ENCODE data around the gene SMC4.
A peak's percentile ranks its signal among the peaks of the same experiment; 100 is the strongest.
"Not testable (repeated sequence)": the region's sequence is repeated elsewhere in the genome, so short reads cannot be mapped to it uniquely, and the experiment has no call there.

Gene SMC4

GRCh38 chr3:160449636-160450598 is 50.5 kb downstream of the SMC4 start, which contains the start of gene TRIM59:
TRIM59 (minus strand) TSS chr3:160449786; CDS start chr3:160439183, 10,603 bp downstream.
- Histone ChIP-seq H3K36me3 (replicated peaks; ENCODE audit: low read depth, low read length) (peaks cover 12% of the 10 kb centered on the region), H3K27ac (ENCODE audit: low read length) (peak within 1 kb of the TSS; percentile 79), H3K4me1 (ENCODE audit: low read length) (peaks cover 17% of the 10 kb centered on the region), H3K4me2 (ENCODE audit: low read length) (peak within 1 kb of the TSS; percentile 71), H4K20me1 (ENCODE audit: insufficient read depth, low read length) (no peaks in the 10 kb centered on the region), H2AFZ (ENCODE audit: low read depth, low read length) (peak within 1 kb of the TSS; percentile 79), H3K9ac (ENCODE audit: low read length) (peak within 1 kb of the TSS; percentile 92), H3K9me3 (ENCODE audit: insufficient read depth, low read length) (no peaks in the 10 kb centered on the region), H3K27me3 (ENCODE audit: low read depth, low read length) (no peaks in the 10 kb centered on the region), H3K4me3 (ENCODE audit: low read length) (peak within 1 kb of the TSS; percentile 94), H3K79me2 (ENCODE audit: low read length) (peaks cover 44% of the 10 kb centered on the region)
- TF ChIP-seq, protein P1, sequence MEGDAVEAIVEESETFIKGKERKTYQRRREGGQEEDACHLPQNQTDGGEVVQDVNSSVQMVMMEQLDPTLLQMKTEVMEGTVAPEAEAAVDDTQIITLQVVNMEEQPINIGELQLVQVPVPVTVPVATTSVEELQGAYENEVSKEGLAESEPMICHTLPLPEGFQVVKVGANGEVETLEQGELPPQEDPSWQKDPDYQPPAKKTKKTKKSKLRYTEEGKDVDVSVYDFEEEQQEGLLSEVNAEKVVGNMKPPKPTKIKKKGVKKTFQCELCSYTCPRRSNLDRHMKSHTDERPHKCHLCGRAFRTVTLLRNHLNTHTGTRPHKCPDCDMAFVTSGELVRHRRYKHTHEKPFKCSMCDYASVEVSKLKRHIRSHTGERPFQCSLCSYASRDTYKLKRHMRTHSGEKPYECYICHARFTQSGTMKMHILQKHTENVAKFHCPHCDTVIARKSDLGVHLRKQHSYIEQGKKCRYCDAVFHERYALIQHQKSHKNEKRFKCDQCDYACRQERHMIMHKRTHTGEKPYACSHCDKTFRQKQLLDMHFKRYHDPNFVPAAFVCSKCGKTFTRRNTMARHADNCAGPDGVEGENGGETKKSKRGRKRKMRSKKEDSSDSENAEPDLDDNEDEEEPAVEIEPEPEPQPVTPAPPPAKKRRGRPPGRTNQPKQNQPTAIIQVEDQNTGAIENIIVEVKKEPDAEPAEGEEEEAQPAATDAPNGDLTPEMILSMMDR (IDR thresholded peaks at IDR 0.05; ENCODE audit: low read depth, low read length): peak; percentile 6; the same call in 1 of the 2 replicates
- TF ChIP-seq EZH2phosphoT487 (IDR thresholded peaks at IDR 0.05; ENCODE audit: low read depth): no peak

GRCh38 chr3:160450846-160451245 is 51.4 kb downstream of the SMC4 start:
- Histone ChIP-seq H2AFZ (ENCODE audit: low read depth, low read length) (no peak overlapping the region), H3K79me2 (ENCODE audit: low read length) (peaks cover 36% of the 10 kb centered on the region), H3K4me2 (ENCODE audit: low read length) (no peak overlapping the region), H4K20me1 (ENCODE audit: insufficient read depth, low read length) (no peaks in the 10 kb centered on the region), H3K9ac (ENCODE audit: low read length) (no peak overlapping the region), H3K9me3 (ENCODE audit: insufficient read depth, low read length) (no peaks in the 10 kb centered on the region), H3K27me3 (ENCODE audit: low read depth, low read length) (no peaks in the 10 kb centered on the region), H3K27ac (ENCODE audit: low read length) (no peak overlapping the region), H3K4me1 (ENCODE audit: low read length) (peaks cover 17% of the 10 kb centered on the region), H3K36me3 (replicated peaks; ENCODE audit: low read depth, low read length) (peaks cover 12% of the 10 kb centered on the region), H3K4me3 (ENCODE audit: low read length) (no peak overlapping the region)
- TF ChIP-seq, protein P1 (IDR thresholded peaks at IDR 0.05; ENCODE audit: low read depth, low read length): no peak
- TF ChIP-seq EZH2phosphoT487 (IDR thresholded peaks at IDR 0.05; ENCODE audit: low read depth): no peak

DNA sequence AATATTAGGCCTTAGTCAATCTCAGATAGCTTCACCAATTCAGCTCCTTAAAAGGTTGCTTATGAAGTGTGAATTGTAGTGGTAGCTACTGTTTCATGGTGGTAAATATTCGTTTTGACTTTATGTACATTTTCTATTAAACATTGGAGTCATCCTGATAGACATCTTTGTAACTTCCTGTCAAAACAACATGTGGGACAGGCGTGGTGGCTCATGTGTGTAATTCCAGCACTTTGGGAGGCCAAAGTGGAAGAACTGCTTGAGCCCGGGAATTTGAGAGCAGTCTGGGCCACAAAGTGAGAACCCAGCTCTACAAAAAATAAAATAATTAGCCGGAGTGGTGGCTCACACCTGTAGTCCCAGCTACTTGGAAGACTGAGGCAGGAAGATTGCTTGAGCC is 52.2 kb downstream of the SMC4 start:
- Histone ChIP-seq H3K9ac (ENCODE audit: low read length) (no peak overlapping the region), H3K27me3 (ENCODE audit: low read depth, low read length) (no peaks in the 10 kb centered on the region), H3K4me3 (ENCODE audit: low read length) (no peak overlapping the region), H3K27ac (ENCODE audit: low read length) (no peak overlapping the region), H2AFZ (ENCODE audit: low read depth, low read length) (no peak overlapping the region), H4K20me1 (ENCODE audit: insufficient read depth, low read length) (no peaks in the 10 kb centered on the region), H3K4me1 (ENCODE audit: low read length) (peaks cover 17% of the 10 kb centered on the region), H3K36me3 (replicated peaks; ENCODE audit: low read depth, low read length) (peaks cover 7% of the 10 kb centered on the region), H3K79me2 (ENCODE audit: low read length) (peaks cover 29% of the 10 kb centered on the region), H3K4me2 (ENCODE audit: low read length) (no peak overlapping the region), H3K9me3 (ENCODE audit: insufficient read depth, low read length) (no peaks in the 10 kb centered on the region)
- no peak for TF ChIP-seq EZH2phosphoT487 (IDR thresholded peaks at IDR 0.05; ENCODE audit: low read depth)
- TF ChIP-seq, protein P1 (IDR thresholded peaks at IDR 0.05; ENCODE audit: low read depth, low read length): no peak

- peaks cover 17% of the 10 kb centered on the region for H3K4me1 ChIP-seq (ENCODE audit: low read length)
- not testable (repeated sequence) for H2AFZ ChIP-seq (ENCODE audit: low read depth, low read length); H3K4me2 ChIP-seq (ENCODE audit: low read length); H3K9ac ChIP-seq (ENCODE audit: low read length); H3K4me3 ChIP-seq (ENCODE audit: low read length); H3K36me3 ChIP-seq (replicated peaks; ENCODE audit: low read depth, low read length); H3K27ac ChIP-seq (ENCODE audit: low read length); H3K9me3 ChIP-seq (ENCODE audit: insufficient read depth, low read length); H3K27me3 ChIP-seq (ENCODE audit: low read depth, low read length); H4K20me1 ChIP-seq (ENCODE audit: insufficient read depth, low read length)
- peaks cover 22% of the 10 kb centered on the region for H3K79me2 ChIP-seq (ENCODE audit: low read length)
These were observed 52.8 kb downstream of the SMC4 start for GRCh38 chr3:160452251-160452650.

All from OCI-LY3 (cell line).